Endothelial cell (in vitro differentiated cells): Measurements from ENCODE around the gene GCNA. TPM values are rescaled to one million over a fixed set of nuclear protein-coding genes. Genes with fewer than 3 reads are reported as not detected.
"Not testable (repeated sequence)": the region's sequence is repeated elsewhere in the genome, so short reads cannot be mapped to it uniquely, and the experiment has no call there.

Experiments
- DNase-seq: peaks from one replicate; pipeline ENCODE4 v3.0.0; 2021; ENCODE audit warnings: low spot score
- H3K27ac Mint-ChIP-seq: one replicate; pipeline ENCODE4 v1.8.0; 2021; ENCODE audit warnings: mixed read lengths, inconsistent platforms; ENCODE audit not compliant: unreplicated experiment
- H3K27me3 Mint-ChIP-seq: one replicate; pipeline ENCODE4 v1.8.0; 2021; ENCODE audit warnings: mild to moderate bottlenecking, moderate library complexity, mixed read lengths, inconsistent platforms; ENCODE audit not compliant: unreplicated experiment
- H3K36me3 Mint-ChIP-seq: one replicate; pipeline ENCODE4 v1.8.0; 2021; ENCODE audit warnings: mild to moderate bottlenecking, low read depth, mixed read lengths, inconsistent platforms; ENCODE audit not compliant: unreplicated experiment
- H3K4me1 Mint-ChIP-seq: one replicate; pipeline ENCODE4 v1.8.0; 2021; ENCODE audit warnings: mild to moderate bottlenecking, mixed read lengths, inconsistent platforms; ENCODE audit not compliant: unreplicated experiment
- H3K4me3 Mint-ChIP-seq: one replicate; pipeline ENCODE4 v1.8.0; 2021; ENCODE audit warnings: mild to moderate bottlenecking, mixed read lengths, inconsistent platforms; ENCODE audit not compliant: unreplicated experiment
- H3K9me3 Mint-ChIP-seq: one replicate; pipeline ENCODE4 v1.8.0; 2021; ENCODE audit warnings: mixed read lengths, inconsistent platforms; ENCODE audit not compliant: unreplicated experiment
- total RNA-seq: library from RNA; stranded (reverse); fragmentation: NEBNext Ultra II Directional; extraction: Animal tissue kit (Norgen Biotek cat#: 25700); gene quantifications from one replicate; pipeline ENCODE4 v1.2.1, GENCODE V29; 2021; ENCODE audit not compliant: unreplicated experiment
- TF ChIP-seq, protein P1 (sequence below): fragments of 200-600 bp; sonication (generic); IDR thresholded peaks from one replicate; pipeline ENCODE4 v1.5.0; 2021; ENCODE audit warnings: antibody characterized with exemption; ENCODE audit not compliant: unreplicated experiment

Gene GCNA
- total RNA-seq, 1 donor from 2014 or later = 3.0 TPM

- peaks cover 11% of the 10 kb centered on the region for H3K36me3 Mint-ChIP-seq
Measured at GRCh38 chrX:71558920-71559319, 19.3 kb upstream of the GCNA start.

DNA sequence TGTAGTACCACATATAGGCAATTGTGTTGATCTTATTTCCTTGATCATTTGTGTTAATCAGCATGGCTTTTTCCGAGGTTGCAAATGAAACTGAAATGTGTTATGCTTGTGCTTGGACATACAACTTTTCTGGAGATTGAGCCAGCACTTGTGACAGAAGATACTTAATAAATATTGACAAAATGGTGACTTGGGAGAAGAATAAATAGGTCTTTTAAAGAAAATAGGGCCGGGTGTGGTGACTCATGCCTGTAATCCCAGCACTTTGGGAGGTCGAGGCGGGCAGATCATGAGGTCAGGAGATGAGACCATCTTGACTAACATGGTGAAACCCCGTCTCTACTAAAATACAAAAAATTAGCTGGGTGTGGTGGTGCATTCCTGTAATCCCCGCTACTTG lies 18.5 kb upstream of the GCNA start:
- not testable (repeated sequence) for H3K27ac Mint-ChIP-seq, DNase-seq, H3K27me3 Mint-ChIP-seq, H3K4me1 Mint-ChIP-seq, H3K4me3 Mint-ChIP-seq, H3K9me3 Mint-ChIP-seq
- peaks cover 14% of the 10 kb centered on the region for H3K36me3 Mint-ChIP-seq

More at GRCh38 chrX:71558920-71559319, 19.3 kb upstream of the GCNA start:
- Mint-ChIP-seq H3K27me3 (no peaks in the 10 kb centered on the region), H3K27ac (no peak overlapping the region), H3K9me3 (no peaks in the 10 kb centered on the region), H3K4me3 (no peak overlapping the region), H3K4me1 (no peaks in the 10 kb centered on the region)
- DNase-seq = no peak
- TF ChIP-seq, protein P1, sequence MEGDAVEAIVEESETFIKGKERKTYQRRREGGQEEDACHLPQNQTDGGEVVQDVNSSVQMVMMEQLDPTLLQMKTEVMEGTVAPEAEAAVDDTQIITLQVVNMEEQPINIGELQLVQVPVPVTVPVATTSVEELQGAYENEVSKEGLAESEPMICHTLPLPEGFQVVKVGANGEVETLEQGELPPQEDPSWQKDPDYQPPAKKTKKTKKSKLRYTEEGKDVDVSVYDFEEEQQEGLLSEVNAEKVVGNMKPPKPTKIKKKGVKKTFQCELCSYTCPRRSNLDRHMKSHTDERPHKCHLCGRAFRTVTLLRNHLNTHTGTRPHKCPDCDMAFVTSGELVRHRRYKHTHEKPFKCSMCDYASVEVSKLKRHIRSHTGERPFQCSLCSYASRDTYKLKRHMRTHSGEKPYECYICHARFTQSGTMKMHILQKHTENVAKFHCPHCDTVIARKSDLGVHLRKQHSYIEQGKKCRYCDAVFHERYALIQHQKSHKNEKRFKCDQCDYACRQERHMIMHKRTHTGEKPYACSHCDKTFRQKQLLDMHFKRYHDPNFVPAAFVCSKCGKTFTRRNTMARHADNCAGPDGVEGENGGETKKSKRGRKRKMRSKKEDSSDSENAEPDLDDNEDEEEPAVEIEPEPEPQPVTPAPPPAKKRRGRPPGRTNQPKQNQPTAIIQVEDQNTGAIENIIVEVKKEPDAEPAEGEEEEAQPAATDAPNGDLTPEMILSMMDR = no peak

- H3K4me1 Mint-ChIP-seq = no peaks in the 10 kb centered on the region
- DNase-seq = no peak
- peaks cover 24% of the 10 kb centered on the region for H3K36me3 Mint-ChIP-seq
- no peak overlapping the region for H3K27ac Mint-ChIP-seq
- no peak overlapping the region for H3K4me3 Mint-ChIP-seq
- H3K27me3 Mint-ChIP-seq = no peaks in the 10 kb centered on the region
- H3K9me3 Mint-ChIP-seq = no peaks in the 10 kb centered on the region
- TF ChIP-seq, protein P1 = no peak
Measured at GRCh38 chrX:71563921-71564320, 14.3 kb upstream of the GCNA start.

- peaks cover 26% of the 10 kb centered on the region for H3K36me3 Mint-ChIP-seq
Measured at GRCh38 chrX:71565474-71566041, 12.7 kb upstream of the GCNA start.

DNA sequence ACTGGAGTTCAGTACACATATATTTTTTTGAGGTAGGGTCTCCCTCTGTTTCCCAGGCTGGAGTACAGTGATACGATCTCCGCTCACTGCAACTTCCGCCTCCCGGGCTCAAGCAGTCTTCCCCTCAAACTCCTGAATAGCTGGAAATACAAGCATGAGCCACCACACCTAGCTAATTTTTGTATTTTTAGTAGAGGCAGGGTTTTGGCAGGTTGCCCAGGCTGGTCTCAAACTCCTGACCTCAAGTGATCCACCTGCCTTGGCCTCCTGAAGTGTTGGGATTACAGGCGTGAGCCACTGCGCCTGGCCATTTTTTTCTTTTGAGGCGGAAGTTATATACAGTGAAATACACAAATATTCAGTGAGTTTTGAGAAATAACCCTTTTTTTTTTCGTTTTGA lies 6.8 kb upstream of the GCNA start:
- H3K4me1 Mint-ChIP-seq, H3K27me3 Mint-ChIP-seq, H3K9me3 Mint-ChIP-seq, H3K4me3 Mint-ChIP-seq, H3K27ac Mint-ChIP-seq, DNase-seq: not testable (repeated sequence)
- peaks cover 15% of the 10 kb centered on the region for H3K36me3 Mint-ChIP-seq

More at GRCh38 chrX:71565474-71566041, 12.7 kb upstream of the GCNA start:
- Mint-ChIP-seq H3K27me3 (no peaks in the 10 kb centered on the region), H3K27ac (no peak overlapping the region), H3K9me3 (no peaks in the 10 kb centered on the region), H3K4me3 (no peak overlapping the region), H3K4me1 (no peaks in the 10 kb centered on the region)
- TF ChIP-seq, protein P1 = no peak
- no peak for DNase-seq

DNA sequence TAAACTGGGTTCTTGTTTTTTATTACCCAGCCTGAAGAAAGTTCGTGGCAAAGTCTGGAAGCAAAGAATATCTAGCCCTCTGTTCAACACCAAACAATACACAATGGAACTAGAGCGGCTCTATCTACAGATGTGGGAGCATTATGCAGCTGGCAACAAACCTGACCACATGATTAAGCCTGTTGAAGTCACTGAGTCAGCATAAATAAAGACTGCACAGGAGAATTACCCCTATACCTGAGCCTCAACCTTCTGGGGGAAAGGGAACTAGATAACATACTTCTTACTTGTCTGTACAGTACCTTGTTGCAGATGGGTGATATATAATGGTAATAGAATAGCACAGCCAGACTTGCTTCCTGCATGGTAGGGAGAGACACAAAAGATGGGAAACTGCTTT lies 4.6 kb upstream of the GCNA start:
- Mint-ChIP-seq H3K27ac (no peak overlapping the region), H3K4me3 (no peak overlapping the region), H3K4me1 (no peaks in the 10 kb centered on the region), H3K9me3 (no peaks in the 10 kb centered on the region), H3K36me3 (peaks cover 11% of the 10 kb centered on the region), H3K27me3 (no peaks in the 10 kb centered on the region)
- TF ChIP-seq, protein P1 = no peak
- DNase-seq = no peak
